Stimulated activated CD8-positive, alpha-beta memory T cell treated with anti-CD3 and anti-CD28 coated beads, Interleukin-7, amount 100 ng/mL, for 48 hours (primary cell): ENCODE results near the gene BNC2.

Experiments used
- DNase-seq, 2 donors: peaks; one replicate each; pipeline ENCODE4 v3.0.0-alpha.2; 2020; ENCODE audit warnings: low read depth in 1 of 2; ENCODE audit errors: extremely low read depth in 1 of 2

Gene BNC2

GRCh38 chr9:16769291-16769690, 101.2 kb downstream of the BNC2 start:
- no peak for DNase-seq

GRCh38 chr9:16768816-16769215, 101.7 kb downstream of the BNC2 start:
- DNase-seq, result no peak

- no peak for DNase-seq
Measured at GRCh38 chr9:16767366-16767765, 103.1 kb downstream of the BNC2 start.

GRCh38 chr9:16763946-16764345, 106.5 kb downstream of the BNC2 start:
- DNase-seq, result no peak

- no peak for DNase-seq
Measured at GRCh38 chr9:16755467-16756160, 114.9 kb downstream of the BNC2 start.

- no peak for DNase-seq
Measured at GRCh38 chr9:16754662-16755061, 115.8 kb downstream of the BNC2 start.

- DNase-seq, result no peak
Measured at GRCh38 chr9:16753256-16753655, 117.2 kb downstream of the BNC2 start.

GRCh38 chr9:16752601-16753000, 117.9 kb downstream of the BNC2 start:
- DNase-seq, result no peak

- no peak for DNase-seq
Measured at GRCh38 chr9:16750553-16750952, 119.9 kb downstream of the BNC2 start.

- DNase-seq, result no peak
Measured at GRCh38 chr9:16745359-16745758, 125.1 kb downstream of the BNC2 start.

- no peak for DNase-seq
Measured at GRCh38 chr9:16744394-16744793, 126.1 kb downstream of the BNC2 start.

- no peak for DNase-seq
Measured at GRCh38 chr9:16743375-16743774, 127.1 kb downstream of the BNC2 start.

GRCh38 chr9:16735001-16735400, 135.5 kb downstream of the BNC2 start:
- DNase-seq, result no peak

- DNase-seq, result no peak
Measured at GRCh38 chr9:16732546-16732945, 137.9 kb downstream of the BNC2 start.

- no peak for DNase-seq
Measured at GRCh38 chr9:16730162-16730561, 140.3 kb downstream of the BNC2 start.

- DNase-seq, result no peak
Measured at GRCh38 chr9:16729651-16730050, 140.8 kb downstream of the BNC2 start.

GRCh38 chr9:16728137-16728508, 142.3 kb downstream of the BNC2 start:
- DNase-seq, result no peak

GRCh38 chr9:16727452-16728136, 142.9 kb downstream of the BNC2 start:
- DNase-seq, result no peak

GRCh38 chr9:16726718-16727451, 143.6 kb downstream of the BNC2 start:
- no peak for DNase-seq

GRCh38 chr9:16726029-16726428, 144.4 kb downstream of the BNC2 start:
- DNase-seq, result no peak

- no peak for DNase-seq
Measured at GRCh38 chr9:16725066-16725465, 145.4 kb downstream of the BNC2 start.

- DNase-seq, result no peak
Measured at GRCh38 chr9:16721972-16722371, 148.5 kb downstream of the BNC2 start.
